ENCODE results near the gene WRNIP1.

The WRNIP1 gene

GRCh38 chr6:2731281-2731909 is 33.8 kb upstream of the WRNIP1 start:
- H3K9me3 ChIP-seq: no peaks in the 10 kb centered on the region
- H3K27ac ChIP-seq: no peak overlapping the region
- no peaks in the 10 kb centered on the region for H3K36me3 ChIP-seq
- H3K4me3 ChIP-seq (ENCODE audit: low read depth in 1 of 2, low read length in 1 of 2): no peak overlapping the region
- H3K27me3 ChIP-seq: no peaks in the 10 kb centered on the region
- H3K4me1 ChIP-seq (ENCODE audit: control insufficient read depth in 1 of 2, insufficient read depth in 1 of 2, low read depth in 1 of 2, low read length in 1 of 2): peaks cover 9 to 10% of the 10 kb centered on the region in 2 experiments
- TF ChIP-seq CTCF (IDR thresholded peaks at IDR 0.05): no peak

- H3K36me3 ChIP-seq: no peaks in the 10 kb centered on the region
- peak overlapping the region; percentile 62 for H3K27ac ChIP-seq
- peaks cover 9 to 10% of the 10 kb centered on the region in 2 experiments for H3K4me1 ChIP-seq (ENCODE audit: control insufficient read depth in 1 of 2, insufficient read depth in 1 of 2, low read depth in 1 of 2, low read length in 1 of 2)
- TF ChIP-seq CTCF (IDR thresholded peaks at IDR 0.05): no peak
- H3K4me3 ChIP-seq (ENCODE audit: low read depth in 1 of 2, low read length in 1 of 2): no peak overlapping the region
- H3K9me3 ChIP-seq: no peaks in the 10 kb centered on the region
- no peaks in the 10 kb centered on the region for H3K27me3 ChIP-seq
These were observed 32.6 kb upstream of the WRNIP1 start for GRCh38 chr6:2732503-2733089.

GRCh38 chr6:2733324-2733723 is 31.9 kb upstream of the WRNIP1 start:
- Histone ChIP-seq H3K36me3 (no peaks in the 10 kb centered on the region), H3K27ac (peak overlapping the region; percentile 62), H3K4me3 (ENCODE audit: low read depth in 1 of 2, low read length in 1 of 2) (no peak overlapping the region), H3K9me3 (no peaks in the 10 kb centered on the region), H3K27me3 (no peaks in the 10 kb centered on the region), H3K4me1 (ENCODE audit: control insufficient read depth in 1 of 2, insufficient read depth in 1 of 2, low read depth in 1 of 2, low read length in 1 of 2) (peaks cover 9 to 10% of the 10 kb centered on the region in 2 experiments)
- TF ChIP-seq CTCF (IDR thresholded peaks at IDR 0.05): no peak

- no peaks in the 10 kb centered on the region for H3K27me3 ChIP-seq
- H3K27ac ChIP-seq: peak overlapping the region; percentile 62
- H3K9me3 ChIP-seq: no peaks in the 10 kb centered on the region
- no peak for TF ChIP-seq CTCF (IDR thresholded peaks at IDR 0.05)
- H3K4me1 ChIP-seq (ENCODE audit: control insufficient read depth in 1 of 2, insufficient read depth in 1 of 2, low read depth in 1 of 2, low read length in 1 of 2): peaks cover 9 to 10% of the 10 kb centered on the region in 2 experiments
- no peaks in the 10 kb centered on the region for H3K36me3 ChIP-seq
- H3K4me3 ChIP-seq (ENCODE audit: low read depth in 1 of 2, low read length in 1 of 2): no peak overlapping the region
These were observed 31.3 kb upstream of the WRNIP1 start for GRCh38 chr6:2733736-2734480.

- no peak for TF ChIP-seq CTCF (IDR thresholded peaks at IDR 0.05)
- Histone ChIP-seq H3K4me3 (ENCODE audit: low read depth in 1 of 2, low read length in 1 of 2) (no peak overlapping the region), H3K4me1 (ENCODE audit: control insufficient read depth in 1 of 2, insufficient read depth in 1 of 2, low read depth in 1 of 2, low read length in 1 of 2) (peaks cover 9 to 10% of the 10 kb centered on the region in 2 experiments), H3K27ac (no peak overlapping the region), H3K27me3 (no peaks in the 10 kb centered on the region), H3K9me3 (no peaks in the 10 kb centered on the region), H3K36me3 (no peaks in the 10 kb centered on the region)
These were observed 30.6 kb upstream of the WRNIP1 start for GRCh38 chr6:2734488-2735166.
